Measurements from ENCODE around the gene PIGL. TPM values are rescaled to one million over a fixed set of nuclear protein-coding genes. Genes with fewer than 3 reads are reported as not detected.

Gene PIGL
- total and polyA plus RNA-seq, 2 donors (not counting 3 experiments of a cell fraction or from before 2014, with no cell fraction given) = 28.6 to 40.8 TPM

DNA sequence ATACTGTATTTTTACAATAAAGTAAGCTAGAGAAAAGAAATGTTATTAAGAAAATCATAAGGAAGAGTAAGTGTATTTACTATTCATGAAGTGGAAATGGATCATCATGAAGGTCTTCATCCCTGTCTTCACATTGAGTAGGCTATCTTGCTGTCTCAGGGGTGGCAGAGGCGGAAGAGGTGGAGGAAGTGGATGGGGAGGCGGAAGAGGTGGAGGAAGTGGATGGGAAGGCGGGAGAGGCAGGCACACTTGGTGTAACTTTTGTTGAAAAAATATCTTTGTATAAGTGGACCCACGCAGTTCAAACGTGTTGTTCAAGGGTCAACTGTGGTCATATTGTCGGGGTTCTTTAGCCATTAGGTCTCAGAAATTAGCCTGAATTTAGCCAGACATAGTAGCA lies 50.2 kb downstream of the PIGL start:
- TF ChIP-seq JUN (IDR thresholded peaks at IDR 0.05; ENCODE audit: borderline replicate concordance, insufficient read depth, insufficient read length, low read depth) = no peak
- no peak for TF ChIP-seq GATA2 (IDR thresholded peaks at IDR 0.05; ENCODE audit: insufficient read depth, insufficient read length, low read depth, low read length)
- TF ChIP-seq POLR2AphosphoS5 (IDR thresholded peaks at IDR 0.05; ENCODE audit: insufficient read depth, low read depth, low read length) = no peak
- no peak for TF ChIP-seq FOS (IDR thresholded peaks at IDR 0.05; ENCODE audit: borderline replicate concordance, insufficient read depth, low read length)
- TF ChIP-seq POLR2A (IDR thresholded peaks at IDR 0.05; ENCODE audit: low read depth, low read length) = no peak
- H3K9me1 ChIP-seq (replicated peaks; ENCODE audit: control insufficient read depth, extremely low read depth, insufficient read depth, low read length) = no peaks in the 10 kb centered on the region
- no peak overlapping the region for H3K4me2 ChIP-seq (ENCODE audit: insufficient read depth, low read length)
- H3K9ac ChIP-seq (replicated peaks; ENCODE audit: extremely low read depth, insufficient read depth, low read length) = no peak overlapping the region
- no TSS peak for BruUV-seq (replicated peaks)
- CTCF ChIA-PET = no interaction called here
- peaks cover 10% of the 10 kb centered on the region for H3K4me1 ChIP-seq (ENCODE audit: control insufficient read depth, extremely low read depth, insufficient read depth, low read length)
- no peaks in the 10 kb centered on the region for H3K79me2 ChIP-seq (ENCODE audit: control insufficient read depth, insufficient read depth, low read length)
- H2AFZ ChIP-seq (ENCODE audit: low read depth, low read length) = no peak overlapping the region
- H4K20me1 ChIP-seq (replicated peaks; ENCODE audit: control insufficient read depth, extremely low read depth, insufficient read depth, low read length) = no peaks in the 10 kb centered on the region
- intact Hi-C loops (cut with micrococcal nuclease) = no loop called here
- no peak overlapping the region for H3K4me3 ChIP-seq (replicated peaks in 1 of 3; ENCODE audit: insufficient read depth in 1 of 3, low read depth in 1 of 3, low read length in 3 of 3)
- no peaks in the 10 kb centered on the region for H3K9me3 ChIP-seq (replicated peaks; ENCODE audit: control insufficient read depth, insufficient read depth, low read length)
- H3K27ac ChIP-seq (ENCODE audit: insufficient read depth, low read depth, low read length) = no peak overlapping the region
- POLR2A ChIA-PET = no interaction called here
- no peak for DNase-seq (ENCODE audit: low read depth, low spot score)
- no peak for FAIRE-seq
- dilution Hi-C loops (cut with MboI; ENCODE audit: extremely low pct_ligation_motif_present, low sequenced_read_pairs) = no loop called here
- no peaks in the 10 kb centered on the region for H3K27me3 ChIP-seq (ENCODE audit: control insufficient read depth in 2 of 2, insufficient read depth in 2 of 2, low read length in 2 of 2)
- no peaks in the 10 kb centered on the region for H3K36me3 ChIP-seq (ENCODE audit: control insufficient read depth in 2 of 2, extremely low read depth in 1 of 2, insufficient read depth in 2 of 2, low read length in 2 of 2)

DNA sequence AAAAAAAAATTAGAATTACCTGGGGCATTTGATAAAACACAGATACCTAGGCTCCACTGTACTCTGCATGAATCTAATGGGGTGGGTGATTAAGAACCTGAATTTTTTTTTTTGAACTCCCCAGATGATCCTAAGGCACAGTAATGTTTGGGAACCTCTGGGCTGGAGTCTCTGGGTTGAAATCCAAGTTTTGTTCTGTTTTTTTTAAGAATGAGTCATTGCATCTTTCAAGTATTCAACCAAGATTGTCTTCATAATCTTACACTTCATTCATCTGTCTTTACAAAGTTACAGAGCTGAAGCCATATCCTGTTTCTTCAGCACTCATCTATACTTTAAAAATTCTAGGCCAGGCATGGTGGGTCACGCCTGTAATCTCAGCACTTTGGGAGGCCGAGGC lies 52.6 kb downstream of the PIGL start:
- Histone ChIP-seq H3K36me3 (ENCODE audit: control insufficient read depth in 2 of 2, extremely low read depth in 1 of 2, insufficient read depth in 2 of 2, low read length in 2 of 2) (no peaks in the 10 kb centered on the region), H3K9ac (replicated peaks; ENCODE audit: extremely low read depth, insufficient read depth, low read length) (no peak overlapping the region), H3K4me1 (ENCODE audit: control insufficient read depth, extremely low read depth, insufficient read depth, low read length) (peaks cover 26% of the 10 kb centered on the region), H3K27me3 (ENCODE audit: control insufficient read depth in 2 of 2, insufficient read depth in 2 of 2, low read length in 2 of 2) (no peaks in the 10 kb centered on the region), H3K4me3 (replicated peaks in 1 of 3; ENCODE audit: insufficient read depth in 1 of 3, low read depth in 1 of 3, low read length in 3 of 3) (no peak overlapping the region), H2AFZ (ENCODE audit: low read depth, low read length) (no peak overlapping the region), H3K27ac (ENCODE audit: insufficient read depth, low read depth, low read length) (no peak overlapping the region), H3K4me2 (ENCODE audit: insufficient read depth, low read length) (no peak overlapping the region), H3K9me3 (replicated peaks; ENCODE audit: control insufficient read depth, insufficient read depth, low read length) (no peaks in the 10 kb centered on the region), H3K79me2 (ENCODE audit: control insufficient read depth, insufficient read depth, low read length) (no peaks in the 10 kb centered on the region), H3K9me1 (replicated peaks; ENCODE audit: control insufficient read depth, extremely low read depth, insufficient read depth, low read length) (no peaks in the 10 kb centered on the region), H4K20me1 (replicated peaks; ENCODE audit: control insufficient read depth, extremely low read depth, insufficient read depth, low read length) (no peaks in the 10 kb centered on the region)
- TF ChIP-seq FOS (IDR thresholded peaks at IDR 0.05; ENCODE audit: borderline replicate concordance, insufficient read depth, low read length) (peak; percentile 49), POLR2A (IDR thresholded peaks at IDR 0.05; ENCODE audit: low read depth, low read length) (no peak)
- DNase-seq (ENCODE audit: low read depth, low spot score) (no peak), FAIRE-seq (peak; percentile 44)
- intact Hi-C loops (cut with micrococcal nuclease) = no loop called here
- dilution Hi-C loops (cut with MboI; ENCODE audit: extremely low pct_ligation_motif_present, low sequenced_read_pairs) = no loop called here
- no TSS peak for BruUV-seq (replicated peaks)
- POLR2A ChIA-PET = no interaction called here
- CTCF ChIA-PET = interaction anchor here (1.3 kb wide), 1 partner anchor 10 kb away, joined by 3 read pairs; no protein-coding TSS in a partner anchor

Data from endothelial cell of umbilical vein (primary cell).